Lower lobe of right lung (tissue), 2 donors: ENCODE data around the gene CCL13. TPM values are rescaled to one million over a fixed set of nuclear protein-coding genes. Genes with fewer than 3 reads are reported as not detected.

Experiments
- ATAC-seq, 2 donors: fragments of 200-7000 bp; cut with Tn5 transposase; one replicate each; pipeline ENCODE4 v1.9.1; 2020 to 2022; ENCODE audit warnings: mild to moderate bottlenecking in 2 of 2, moderate library complexity in 2 of 2
- DNase-seq: peaks from one replicate; pipeline ENCODE4 v3.0.0-alpha.2; 2020
- H3K27ac ChIP-seq: fragments of 200-600 bp; one replicate; pipeline ENCODE4 v1.8.0; 2022
- H3K27me3 ChIP-seq: fragments of 200-600 bp; one replicate; pipeline ENCODE4 v1.8.0; 2022; ENCODE audit warnings: low read depth
- H3K36me3 ChIP-seq: fragments of 200-600 bp; one replicate; pipeline ENCODE4 v1.8.0; 2022; ENCODE audit warnings: mild to moderate bottlenecking
- H3K4me1 ChIP-seq: fragments of 200-600 bp; one replicate; pipeline ENCODE4 v1.8.0; 2022
- H3K4me3 ChIP-seq: fragments of 200-600 bp; one replicate; pipeline ENCODE4 v1.8.0; 2022; ENCODE audit warnings: mild to moderate bottlenecking
- H3K9me3 ChIP-seq: fragments of 200-600 bp; one replicate; pipeline ENCODE4 v1.8.0; 2022
- intact Hi-C: fragments of 100-400 bp; cut with DNase I; formaldehyde crosslinking; loops from one replicate; pipeline ENCODE4 v1.11.0; 2022
- total RNA-seq: library from RNA; stranded (reverse); fragmentation: NEBNext Ultra II Directional; extraction: Animal tissue kit (Norgen Biotek cat#: 25700); gene quantifications from one replicate; pipeline ENCODE4 v1.2.1, GENCODE V29; 2021
- TF ChIP-seq, protein P1 (sequence below): fragments of 200-600 bp; IDR thresholded peaks from one replicate; pipeline ENCODE4 v1.8.0; 2022; ENCODE audit warnings: antibody characterized with exemption, mild to moderate bottlenecking
- donor health status: DM: no; HTN: yes; CAD: no; lungs with severe emphysema.

The CCL13 gene
- total RNA-seq, 1 donor from 2014 or later: 14.6 TPM

DNA sequence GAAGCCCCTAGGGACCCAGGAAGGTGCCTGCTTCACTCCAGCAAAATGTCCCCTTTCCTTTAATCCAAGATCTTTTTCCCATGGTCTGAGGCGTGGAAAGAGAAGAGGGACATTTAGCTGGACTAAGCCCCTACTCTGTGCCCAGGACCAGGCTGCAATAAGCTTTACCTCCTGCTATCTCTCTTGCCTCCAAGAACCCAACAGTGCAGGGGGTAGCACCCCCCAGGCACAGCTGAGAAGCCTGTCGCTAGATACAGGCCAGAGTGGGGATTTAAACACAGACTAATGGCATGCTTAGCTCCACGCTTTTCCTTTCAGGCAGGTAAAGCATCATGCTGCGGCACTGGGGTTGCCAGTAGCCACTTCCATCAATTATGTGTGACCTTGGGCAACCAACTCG is 31.3 kb downstream of the CCL13 start:
- no peak for ATAC-seq
- TF ChIP-seq, protein P1, sequence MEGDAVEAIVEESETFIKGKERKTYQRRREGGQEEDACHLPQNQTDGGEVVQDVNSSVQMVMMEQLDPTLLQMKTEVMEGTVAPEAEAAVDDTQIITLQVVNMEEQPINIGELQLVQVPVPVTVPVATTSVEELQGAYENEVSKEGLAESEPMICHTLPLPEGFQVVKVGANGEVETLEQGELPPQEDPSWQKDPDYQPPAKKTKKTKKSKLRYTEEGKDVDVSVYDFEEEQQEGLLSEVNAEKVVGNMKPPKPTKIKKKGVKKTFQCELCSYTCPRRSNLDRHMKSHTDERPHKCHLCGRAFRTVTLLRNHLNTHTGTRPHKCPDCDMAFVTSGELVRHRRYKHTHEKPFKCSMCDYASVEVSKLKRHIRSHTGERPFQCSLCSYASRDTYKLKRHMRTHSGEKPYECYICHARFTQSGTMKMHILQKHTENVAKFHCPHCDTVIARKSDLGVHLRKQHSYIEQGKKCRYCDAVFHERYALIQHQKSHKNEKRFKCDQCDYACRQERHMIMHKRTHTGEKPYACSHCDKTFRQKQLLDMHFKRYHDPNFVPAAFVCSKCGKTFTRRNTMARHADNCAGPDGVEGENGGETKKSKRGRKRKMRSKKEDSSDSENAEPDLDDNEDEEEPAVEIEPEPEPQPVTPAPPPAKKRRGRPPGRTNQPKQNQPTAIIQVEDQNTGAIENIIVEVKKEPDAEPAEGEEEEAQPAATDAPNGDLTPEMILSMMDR: no peak
- intact Hi-C loops: no loop called here

DNA sequence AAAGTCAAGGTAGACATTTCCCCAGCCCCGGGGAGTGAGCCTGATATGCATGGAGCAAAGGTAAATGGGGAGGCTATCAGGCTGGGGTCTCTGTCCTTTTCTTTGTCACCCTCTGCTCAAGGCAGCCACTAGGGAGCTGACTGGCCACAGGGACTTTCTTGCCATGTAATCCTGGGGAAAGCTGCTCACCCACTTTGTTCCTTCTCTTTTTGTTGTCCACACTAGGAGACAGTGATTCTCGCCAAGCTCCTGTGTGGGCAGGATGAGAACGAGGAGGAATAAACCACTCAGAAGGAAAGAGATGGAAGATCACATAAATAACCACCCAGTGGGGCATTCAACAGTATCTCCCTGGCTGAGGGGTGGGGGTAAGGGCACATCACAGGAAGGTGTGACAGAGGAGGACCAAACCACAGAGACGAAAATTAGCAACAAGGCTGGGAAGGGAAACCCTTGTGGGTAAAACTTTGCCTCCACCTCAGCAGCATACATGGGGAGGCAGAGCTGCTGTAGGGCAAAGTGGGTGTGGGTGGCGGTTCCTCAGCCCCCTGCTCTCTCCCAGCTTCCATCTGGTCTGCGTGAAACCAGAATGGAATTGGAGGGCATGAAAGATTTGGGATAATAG is 33.0 kb downstream of the CCL13 start:
- ATAC-seq (no peak), DNase-seq (no peak)
- Histone ChIP-seq H3K4me3 (no peak overlapping the region), H3K36me3 (no peaks in the 10 kb centered on the region), H3K4me1 (no peaks in the 10 kb centered on the region), H3K9me3 (no peaks in the 10 kb centered on the region), H3K27me3 (no peaks in the 10 kb centered on the region), H3K27ac (no peak overlapping the region)
- intact Hi-C loops: no loop called here
- TF ChIP-seq, protein P1: no peak

More for the DNA sequence above, 31.3 kb downstream of the CCL13 start:
- H3K4me3 ChIP-seq: no peak overlapping the region
- no peaks in the 10 kb centered on the region for H3K27me3 ChIP-seq
- H3K4me1 ChIP-seq: peaks cover 4% of the 10 kb centered on the region
- DNase-seq: no peak
- H3K36me3 ChIP-seq: no peaks in the 10 kb centered on the region
- no peaks in the 10 kb centered on the region for H3K9me3 ChIP-seq
- H3K27ac ChIP-seq: no peak overlapping the region

DNA sequence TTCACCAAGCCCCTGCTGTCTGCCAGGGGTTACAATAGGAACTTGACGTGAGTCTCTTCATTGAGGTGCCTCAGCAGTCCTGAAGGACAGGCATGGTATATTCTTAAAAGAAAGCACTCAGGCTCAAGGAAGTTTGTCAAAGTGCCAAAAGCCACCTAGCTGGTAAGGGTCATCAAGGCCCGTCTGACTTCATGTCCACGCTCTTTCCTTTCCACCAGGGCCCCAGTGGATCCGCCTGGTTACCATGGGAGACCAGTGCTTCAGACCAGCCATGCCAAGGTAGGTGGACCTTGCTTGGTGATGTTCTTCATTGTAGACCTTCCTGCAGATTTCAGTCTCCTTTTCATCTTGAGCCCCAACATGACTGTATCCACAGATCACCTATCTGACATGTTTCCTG is 34.4 kb downstream of the CCL13 start:
- ATAC-seq: no peak
- Histone ChIP-seq H3K9me3 (no peaks in the 10 kb centered on the region), H3K4me1 (no peaks in the 10 kb centered on the region), H3K4me3 (no peak overlapping the region), H3K27ac (no peak overlapping the region), H3K36me3 (no peaks in the 10 kb centered on the region), H3K27me3 (no peaks in the 10 kb centered on the region)
- no peak for DNase-seq
- TF ChIP-seq, protein P1: no peak
- intact Hi-C loops: no loop called here

DNA sequence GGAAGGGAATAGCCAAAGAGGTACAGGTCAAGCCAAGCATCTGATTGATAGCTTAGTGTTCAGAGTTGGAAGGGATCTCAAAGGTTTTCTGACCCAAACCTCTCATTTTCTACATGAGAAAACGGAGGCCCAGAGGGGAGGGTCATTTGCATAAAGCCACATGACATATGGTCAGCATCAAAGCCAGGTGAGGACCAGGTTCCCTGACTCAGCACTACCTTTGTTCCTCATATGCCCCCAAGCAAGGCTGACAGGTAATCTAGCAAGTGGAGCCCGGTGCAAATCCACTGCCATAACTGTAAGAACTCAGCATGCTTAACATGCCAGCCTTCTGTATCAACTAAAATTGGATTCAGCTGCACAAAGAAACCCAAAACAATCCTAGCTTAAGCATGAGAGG is 35.0 kb downstream of the CCL13 start:
- intact Hi-C loops: no loop called here
- DNase-seq: no peak
- no peaks in the 10 kb centered on the region for H3K27me3 ChIP-seq
- ATAC-seq: no peak
- TF ChIP-seq, protein P1: no peak
- H3K4me1 ChIP-seq: no peaks in the 10 kb centered on the region
- H3K27ac ChIP-seq: no peak overlapping the region
- no peaks in the 10 kb centered on the region for H3K9me3 ChIP-seq
- H3K4me3 ChIP-seq: no peak overlapping the region
- H3K36me3 ChIP-seq: no peaks in the 10 kb centered on the region

DNA sequence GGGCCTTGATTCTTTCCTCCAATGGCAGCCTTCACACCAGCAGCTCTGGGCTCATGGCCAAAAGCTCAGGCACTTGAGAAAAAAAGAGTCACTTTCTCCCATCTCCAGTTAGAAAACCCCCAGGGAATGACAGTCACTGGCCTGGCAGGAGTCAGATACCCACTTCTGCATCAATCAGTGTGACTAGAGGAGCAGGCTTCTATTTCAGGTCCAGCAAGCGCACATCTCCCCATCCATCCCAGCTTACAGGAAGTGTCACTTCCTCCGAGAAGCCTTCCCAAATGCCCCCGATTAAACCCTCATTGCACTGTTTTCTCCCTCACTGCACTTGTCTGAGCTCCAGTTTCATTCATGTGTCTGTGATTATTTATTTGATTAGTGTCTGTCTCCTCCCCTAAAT is 37.1 kb downstream of the CCL13 start:
- no peaks in the 10 kb centered on the region for H3K4me1 ChIP-seq
- H3K27ac ChIP-seq: no peak overlapping the region
- no peak for ATAC-seq
- H3K27me3 ChIP-seq: no peaks in the 10 kb centered on the region
- H3K36me3 ChIP-seq: no peaks in the 10 kb centered on the region
- no peak overlapping the region for H3K4me3 ChIP-seq
- no peaks in the 10 kb centered on the region for H3K9me3 ChIP-seq
- no peak for DNase-seq
- TF ChIP-seq, protein P1: no peak
- intact Hi-C loops: no loop called here
